DND-41 (cell line): ENCODE results near the gene RGS8.

Experiments
- ATAC-seq: fragments of 200-7000 bp; cut with Tn5 transposase; 3 replicates; pipeline ENCODE4 v1.9.1; 2021; ENCODE audit warnings: low read depth; ENCODE audit not compliant: insufficient read depth
- DNase-seq: peaks from one replicate; pipeline ENCODE4 v3.0.0-alpha.2; 2020
- H2AFZ ChIP-seq: 2 replicates; pipeline ENCODE4 v1.6.0; 2012; ENCODE audit warnings: low read depth, low read length
- H3K27ac ChIP-seq: 2 replicates; pipeline ENCODE4 v1.5.1; 2012; ENCODE audit warnings: low read length, inconsistent platforms
- H3K27me3 ChIP-seq: fragments of 200-600 bp; sonication (generic); 2 replicates; pipeline ENCODE4 v1.6.0; 2012; ENCODE audit warnings: low read length, mild to moderate bottlenecking, inconsistent platforms; ENCODE audit not compliant: insufficient read depth, poor library complexity
- H3K36me3 ChIP-seq: 2 replicates; pipeline ENCODE4 v1.5.1; 2012; ENCODE audit warnings: low read length, inconsistent platforms; ENCODE audit not compliant: insufficient read depth
- H3K4me1 ChIP-seq: 2 replicates; pipeline ENCODE4 v1.5.1; 2012; ENCODE audit warnings: mild to moderate bottlenecking, low read length; ENCODE audit not compliant: insufficient read depth
- H3K4me2 ChIP-seq: 2 replicates; pipeline ENCODE4 v1.6.0; 2012; ENCODE audit warnings: mild to moderate bottlenecking, moderate library complexity, low read length, inconsistent platforms; ENCODE audit not compliant: insufficient read depth
- H3K4me3 ChIP-seq, 2 experiments: fragments of 200-600 bp in 1 of 2; shearing (Covaris generic) in 1 of 2; 2 replicates each; pipeline ENCODE4 v1.5.1; 2012 to 2016; ENCODE audit warnings: inconsistent platforms in 2 of 2, low read length in 2 of 2, mild to moderate bottlenecking in 2 of 2, low read depth in 1 of 2, moderate library complexity in 1 of 2
- H3K79me2 ChIP-seq: 2 replicates; pipeline ENCODE4 v1.6.0; 2012; ENCODE audit warnings: low read length, inconsistent platforms; ENCODE audit not compliant: insufficient read depth
- H3K9ac ChIP-seq: 2 replicates; pipeline ENCODE4 v1.6.0; 2012; ENCODE audit warnings: low read depth, mild to moderate bottlenecking, inconsistent platforms, low read length, moderate library complexity
- H3K9me3 ChIP-seq: 2 replicates; pipeline ENCODE4 v1.5.1; 2012; ENCODE audit warnings: low read length, moderate library complexity, mild to moderate bottlenecking, inconsistent platforms; ENCODE audit not compliant: insufficient read depth, severe bottlenecking
- H4K20me1 ChIP-seq: 2 replicates; pipeline ENCODE4 v1.6.0; 2012; ENCODE audit warnings: low read length; ENCODE audit not compliant: insufficient read depth
- CTCF ChIP-seq: IDR thresholded peaks from 2 replicates; pipeline ENCODE4 v1.5.1; 2012; ENCODE audit warnings: borderline replicate concordance, low read length, moderate library complexity, mild to moderate bottlenecking; ENCODE audit not compliant: poor library complexity, severe bottlenecking; ENCODE audit errors: extremely low read depth
- EZH2 ChIP-seq: IDR thresholded peaks from 3 replicates; pipeline ENCODE4 v1.6.1; 2012; ENCODE audit warnings: borderline replicate concordance, low read depth, mild to moderate bottlenecking, moderate library complexity, low read length, inconsistent platforms; ENCODE audit not compliant: severe bottlenecking

Gene RGS8

GRCh38 chr1:182709225-182709764 is 24.9 kb upstream of the RGS8 start:
- Histone ChIP-seq H4K20me1 (no peaks in the 10 kb centered on the region), H3K4me2 (no peak overlapping the region), H3K9me3 (no peaks in the 10 kb centered on the region), H3K9ac (no peak overlapping the region), H3K27me3 (no peaks in the 10 kb centered on the region), H3K36me3 (no peaks in the 10 kb centered on the region), H3K27ac (no peak overlapping the region), H3K79me2 (no peaks in the 10 kb centered on the region), H3K4me3 (no peak overlapping the region), H3K4me1 (peaks cover 4% of the 10 kb centered on the region; the same call in 1 of the 2 replicates), H2AFZ (no peak overlapping the region)
- TF ChIP-seq EZH2 (no peak), CTCF (no peak)
- DNase-seq (no peak), ATAC-seq (peak; percentile 85)

GRCh38 chr1:182707122-182707521 is 22.7 kb upstream of the RGS8 start:
- H3K79me2 ChIP-seq, result no peaks in the 10 kb centered on the region
- H3K36me3 ChIP-seq, result no peaks in the 10 kb centered on the region
- no peak overlapping the region for H2AFZ ChIP-seq
- H3K4me2 ChIP-seq, result no peak overlapping the region
- ATAC-seq (no peak), DNase-seq (no peak)
- no peak overlapping the region for H3K27ac ChIP-seq
- H3K9ac ChIP-seq, result no peak overlapping the region
- no peak for TF ChIP-seq CTCF
- no peak for TF ChIP-seq EZH2
- no peak overlapping the region for H3K4me3 ChIP-seq
- H3K9me3 ChIP-seq, result no peaks in the 10 kb centered on the region
- no peaks in the 10 kb centered on the region for H3K27me3 ChIP-seq
- no peaks in the 10 kb centered on the region for H4K20me1 ChIP-seq
- H3K4me1 ChIP-seq, result peaks cover 4% of the 10 kb centered on the region; the same call in 1 of the 2 replicates

GRCh38 chr1:182704677-182705076 is 20.3 kb upstream of the RGS8 start:
- no peak overlapping the region for H2AFZ ChIP-seq
- H4K20me1 ChIP-seq, result no peaks in the 10 kb centered on the region
- DNase-seq (no peak), ATAC-seq (no peak)
- peaks cover 4% of the 10 kb centered on the region; the same call in 1 of the 2 replicates for H3K4me1 ChIP-seq
- no peak for TF ChIP-seq EZH2
- H3K27ac ChIP-seq, result no peak overlapping the region
- no peak overlapping the region for H3K4me2 ChIP-seq
- H3K79me2 ChIP-seq, result no peaks in the 10 kb centered on the region
- H3K9me3 ChIP-seq, result no peaks in the 10 kb centered on the region
- H3K27me3 ChIP-seq, result no peaks in the 10 kb centered on the region
- H3K9ac ChIP-seq, result no peak overlapping the region
- H3K36me3 ChIP-seq, result no peaks in the 10 kb centered on the region
- H3K4me3 ChIP-seq, result no peak overlapping the region

GRCh38 chr1:182703539-182703938 is 19.2 kb upstream of the RGS8 start:
- Histone ChIP-seq H3K79me2 (no peaks in the 10 kb centered on the region), H3K9ac (no peak overlapping the region), H2AFZ (no peak overlapping the region), H3K36me3 (no peaks in the 10 kb centered on the region), H3K4me1 (no peaks in the 10 kb centered on the region), H3K27me3 (no peaks in the 10 kb centered on the region), H3K4me3 (no peak overlapping the region), H3K27ac (no peak overlapping the region), H3K4me2 (no peak overlapping the region), H3K9me3 (no peaks in the 10 kb centered on the region), H4K20me1 (no peaks in the 10 kb centered on the region)
- TF ChIP-seq EZH2, result no peak
- TF ChIP-seq CTCF, result no peak
- DNase-seq, result no peak
- no peak for ATAC-seq
